CD4-positive, alpha-beta T cell treated with Interleukin-17A for 1 hour (primary cell): ENCODE results near the gene CASKIN2.
"Not testable (repeated sequence)": the region's sequence is repeated elsewhere in the genome, so short reads cannot be mapped to it uniquely, and the experiment has no call there.

Experiments used
- DNase-seq: peaks from one replicate; pipeline ENCODE4 v3.0.0-alpha.2; 2020

Gene CASKIN2

GRCh38 chr17:75488693-75489510 lies 26.4 kb downstream of the CASKIN2 start:
- no peak for DNase-seq

GRCh38 chr17:75487351-75488070 lies 27.8 kb downstream of the CASKIN2 start:
- peak; percentile 55 for DNase-seq

GRCh38 chr17:75486951-75487350 lies 28.4 kb downstream of the CASKIN2 start:
- DNase-seq: no peak

- DNase-seq: no peak
Observed at GRCh38 chr17:75486151-75486550, 29.2 kb downstream of the CASKIN2 start.

GRCh38 chr17:75485688-75486087 lies 29.6 kb downstream of the CASKIN2 start:
- no peak for DNase-seq

- DNase-seq: no peak
Observed at GRCh38 chr17:75482098-75482942, 33.0 kb downstream of the CASKIN2 start.

- no peak for DNase-seq
Observed at GRCh38 chr17:75481194-75482068, 33.9 kb downstream of the CASKIN2 start.

GRCh38 chr17:75480281-75480680 lies 35.1 kb downstream of the CASKIN2 start:
- no peak for DNase-seq

GRCh38 chr17:75478508-75478907 lies 36.8 kb downstream of the CASKIN2 start:
- DNase-seq: no peak

- not testable (repeated sequence) for DNase-seq
Observed at GRCh38 chr17:75477490-75477862, 37.9 kb downstream of the CASKIN2 start.

GRCh38 chr17:75476752-75477489 lies 38.4 kb downstream of the CASKIN2 start:
- no peak for DNase-seq

- DNase-seq: no peak
Observed at GRCh38 chr17:75476271-75476671, 39.1 kb downstream of the CASKIN2 start.

- DNase-seq: no peak
Observed at GRCh38 chr17:75475851-75476250, 39.5 kb downstream of the CASKIN2 start.

- DNase-seq: no peak
Observed at GRCh38 chr17:75475144-75475835, 40.0 kb downstream of the CASKIN2 start.

- DNase-seq: no peak
Observed at GRCh38 chr17:75474736-75475135, 40.6 kb downstream of the CASKIN2 start.

- DNase-seq: no peak
Observed at GRCh38 chr17:75473246-75473645, 42.1 kb downstream of the CASKIN2 start.

- DNase-seq: no peak
Observed at GRCh38 chr17:75472119-75472518, 43.2 kb downstream of the CASKIN2 start.

GRCh38 chr17:75471207-75471606 lies 44.1 kb downstream of the CASKIN2 start:
- no peak for DNase-seq

- DNase-seq: no peak
Observed at GRCh38 chr17:75468779-75469373, 46.5 kb downstream of the CASKIN2 start.

- DNase-seq: no peak
Observed at GRCh38 chr17:75468291-75468754, 47.0 kb downstream of the CASKIN2 start.
